Erythroblast (primary cell): ENCODE measurements around the gene REN.

ENCODE experiments used
- DNase-seq, 2 experiments: peaks; one replicate each; lab custom pipeline; 2025; lab: John Stamatoyannopoulos, UW
- GATA1 ChIP-seq: IDR thresholded peaks from 2 replicates; pipeline ENCODE4 v1.6.1; 2011; ENCODE audit warnings: low read depth, mild to moderate bottlenecking, control low read depth, low read length, moderate library complexity
- POLR2A ChIP-seq: IDR thresholded peaks from 2 replicates; pipeline ENCODE4 v1.6.1; 2011; ENCODE audit warnings: mild to moderate bottlenecking, low read length

The REN gene

GRCh38 chr1:204142032-204142974, 23.8 kb downstream of the REN start:
- no peak for TF ChIP-seq GATA1
- no peak for DNase-seq

GRCh38 chr1:204141131-204141530, 25.0 kb downstream of the REN start:
- DNase-seq = no peak
- no peak for TF ChIP-seq POLR2A
- no peak for TF ChIP-seq GATA1

GRCh38 chr1:204139952-204140351, 26.2 kb downstream of the REN start:
- no peak for DNase-seq
- TF ChIP-seq POLR2A (no peak), GATA1 (no peak)

- DNase-seq = no peak
- no peak for TF ChIP-seq GATA1
- TF ChIP-seq POLR2A = no peak
Observed at GRCh38 chr1:204139088-204139487, 27.0 kb downstream of the REN start.

- no peak for DNase-seq
- TF ChIP-seq GATA1 (no peak), POLR2A (no peak)
Observed at GRCh38 chr1:204136814-204137213, 29.3 kb downstream of the REN start.

- TF ChIP-seq POLR2A (no peak), GATA1 (no peak)
- DNase-seq = no peak
Observed at GRCh38 chr1:204134103-204134502, 32.0 kb downstream of the REN start.

GRCh38 chr1:204132718-204133117, 33.4 kb downstream of the REN start:
- DNase-seq = no peak
- TF ChIP-seq POLR2A (no peak), GATA1 (no peak)

GRCh38 chr1:204131978-204132377, 34.2 kb downstream of the REN start:
- no peak for TF ChIP-seq POLR2A
- TF ChIP-seq GATA1 = no peak
- DNase-seq = no peak

- no peak for TF ChIP-seq GATA1
- TF ChIP-seq POLR2A = no peak
- no peak for DNase-seq
Observed at GRCh38 chr1:204130981-204131892, 34.9 kb downstream of the REN start.

GRCh38 chr1:204130178-204130577, 36.0 kb downstream of the REN start:
- DNase-seq = no peak
- TF ChIP-seq GATA1 (no peak), POLR2A (no peak)

- TF ChIP-seq POLR2A = no peak
- TF ChIP-seq GATA1 = no peak
- peak; percentile 58 to 77 for DNase-seq
Observed at GRCh38 chr1:204128964-204129896, 36.9 kb downstream of the REN start.

- no peak for DNase-seq
- no peak for TF ChIP-seq GATA1
Observed at GRCh38 chr1:204128464-204128963, 37.6 kb downstream of the REN start.
